ENCODE results near the gene EPS8.

GRCh38 chr12:15699886-15700285, 89.3 kb downstream of the EPS8 start:
- TF ChIP-seq CTCF (IDR thresholded peaks at IDR 0.05): no peak
- TF ChIP-seq POLR2A (IDR thresholded peaks at IDR 0.05; ENCODE audit: low read depth): no peak
- no peak for TF ChIP-seq EP300 (IDR thresholded peaks at IDR 0.05)
